ENCODE data around the gene PRKCE.

DNA sequence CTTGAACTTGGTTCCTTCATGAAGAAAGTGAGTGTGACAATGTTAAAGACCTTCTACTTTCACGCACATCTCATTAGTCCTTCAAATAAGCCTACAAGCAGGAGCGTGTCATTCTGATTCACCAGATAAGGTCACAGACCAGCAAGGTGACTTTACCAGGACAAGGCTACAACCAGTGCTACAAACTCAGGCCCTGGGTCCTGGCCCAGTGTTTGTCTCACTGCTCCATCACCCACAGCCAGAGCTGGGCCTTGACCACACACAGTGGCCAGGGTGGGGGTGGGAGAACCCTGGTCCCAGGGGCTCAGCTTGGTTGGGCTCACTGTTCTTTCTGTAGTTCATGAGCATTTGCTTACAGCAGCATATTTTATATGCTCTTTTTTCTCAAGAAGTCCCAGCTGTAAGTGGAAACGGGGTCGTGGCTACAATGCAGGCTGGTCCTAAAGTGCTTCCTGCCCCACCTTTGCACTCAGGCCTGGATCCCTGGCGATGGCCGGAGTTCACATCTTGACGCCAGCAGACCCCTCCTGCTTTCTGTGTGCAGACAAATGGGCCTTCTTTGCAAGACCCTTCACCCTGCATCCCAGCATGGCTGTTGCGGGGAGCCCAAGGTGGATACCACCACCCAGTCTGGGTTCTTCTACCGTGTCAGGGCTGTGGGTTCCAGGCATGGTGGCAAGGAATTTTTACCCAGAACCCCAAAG is 492.1 kb downstream of the PRKCE start:
- TF ChIP-seq POLR2A (IDR thresholded peaks at IDR 0.05; ENCODE audit: low read depth, low read length) (no peak), POLR2AphosphoS5 (IDR thresholded peaks at IDR 0.05; ENCODE audit: insufficient read depth, low read depth, low read length) (no peak)
